HEK293 (cell line): ENCODE results near the gene EPN2.

Experiments used
- CTCF ChIA-PET: fragments of 350-600 bp; formaldehyde crosslinking; extraction: SDS; loops from one replicate; lab custom pipeline; 2021; ENCODE audit warnings: antibody characterized with exemption; lab: Yijun Ruan, JAX
- POLR2A ChIA-PET: fragments of 300-600 bp; formaldehyde crosslinking; extraction: SDS; loops from one replicate; lab custom pipeline; 2020; ENCODE audit warnings: antibody characterized with exemption, inconsistent platforms; lab: Yijun Ruan, JAX
- H3K27ac ChIP-seq: fragments of 200-500 bp; sonication (Bioruptor generic); 2 replicates; pipeline ENCODE4 v1.5.1; 2014; ENCODE audit warnings: low read depth, low read length, control low read depth, inconsistent platforms; ENCODE audit errors: extremely low read depth
- H3K36me3 ChIP-seq, 2 experiments: fragments of 200-500 bp in 1 of 2; sonication (Bioruptor generic) in 1 of 2; 1 replicate in 1 of 2; 2 replicates in 1 of 2; pipeline ENCODE4 v1.5.1; 2014 to 2017; ENCODE audit warnings: inconsistent platforms in 2 of 2, low read length in 2 of 2; ENCODE audit not compliant: control insufficient read depth in 2 of 2, insufficient read depth in 1 of 2
- H3K4me1 ChIP-seq: fragments of 200-500 bp; sonication (Bioruptor generic); 2 replicates; pipeline ENCODE4 v1.5.1; 2014; ENCODE audit warnings: mild to moderate bottlenecking, low read length, inconsistent platforms; ENCODE audit not compliant: control insufficient read depth, insufficient read depth
- H3K4me3 ChIP-seq: 2 replicates; pipeline ENCODE4 v1.5.1; 2011; ENCODE audit warnings: low read depth, mild to moderate bottlenecking, control low read depth, low read length, moderate library complexity
- H3K9me3 ChIP-seq: fragments of 200-500 bp; sonication (Bioruptor generic); 2 replicates; pipeline ENCODE4 v1.5.1; 2014; ENCODE audit warnings: low read depth, low read length, inconsistent platforms; ENCODE audit not compliant: control insufficient read depth, insufficient read depth
- GLI2 ChIP-seq: fragments of 450-650 bp; formaldehyde crosslinking; IDR thresholded peaks from 2 replicates; pipeline ENCODE4; 2017; ENCODE audit warnings: missing biosample characterization, missing genetic modification characterization, low read depth, borderline replicate concordance
- ZFP3 ChIP-seq: fragments of 450-650 bp; formaldehyde crosslinking; IDR thresholded peaks from 2 replicates; pipeline ENCODE4 v1.5.1; 2016; ENCODE audit warnings: low read depth, missing biosample characterization, missing genetic modification characterization
- ZNF132 ChIP-seq: fragments of 450-650 bp; formaldehyde crosslinking; IDR thresholded peaks from 2 replicates; pipeline ENCODE4 v1.5.1; 2017; ENCODE audit warnings: missing biosample characterization, missing genetic modification characterization, borderline replicate concordance
- ZNF174 ChIP-seq: fragments of 450-650 bp; formaldehyde crosslinking; IDR thresholded peaks from 2 replicates; pipeline ENCODE4 v1.5.0; 2017; ENCODE audit warnings: missing biosample characterization, mild to moderate bottlenecking, missing genetic modification characterization
- ZNF2 ChIP-seq: fragments of 450-650 bp; formaldehyde crosslinking; IDR thresholded peaks from 2 replicates; pipeline ENCODE4 v1.5.1; 2016; ENCODE audit warnings: missing biosample characterization, missing genetic modification characterization
- ZNF211 ChIP-seq: fragments of 450-650 bp; formaldehyde crosslinking; IDR thresholded peaks from 2 replicates; pipeline ENCODE4 v1.5.1; 2016; ENCODE audit warnings: low read depth, missing biosample characterization, missing genetic modification characterization
- ZNF221 ChIP-seq: fragments of 450-650 bp; formaldehyde crosslinking; IDR thresholded peaks from 2 replicates; pipeline ENCODE4 v1.5.1; 2017; ENCODE audit warnings: missing biosample characterization, missing genetic modification characterization, borderline replicate concordance
- ZNF266 ChIP-seq: fragments of 450-650 bp; formaldehyde crosslinking; IDR thresholded peaks from 2 replicates; pipeline ENCODE4 v1.5.1; 2016; ENCODE audit warnings: missing biosample characterization, missing genetic modification characterization, low read depth
- ZNF670 ChIP-seq: fragments of 450-650 bp; formaldehyde crosslinking; IDR thresholded peaks from 2 replicates; pipeline ENCODE4 v1.5.1; 2016; ENCODE audit warnings: missing biosample characterization, missing genetic modification characterization, low read depth
- ZNF677 ChIP-seq: fragments of 450-650 bp; IDR thresholded peaks from 2 replicates; pipeline ENCODE4 v1.5.0; 2018; ENCODE audit warnings: missing biosample characterization, mild to moderate bottlenecking, missing genetic modification characterization, moderate library complexity
- ZNF830 ChIP-seq: fragments of 450-650 bp; IDR thresholded peaks from 2 replicates; pipeline ENCODE4 v1.5.0; 2018; ENCODE audit warnings: missing biosample characterization, missing genetic modification characterization, low read depth, mild to moderate bottlenecking, moderate library complexity
- ZSCAN23 ChIP-seq: fragments of 450-650 bp; formaldehyde crosslinking; IDR thresholded peaks from 2 replicates; pipeline ENCODE4 v1.5.1; 2016; ENCODE audit warnings: missing biosample characterization, missing genetic modification characterization
- TF ChIP-seq, protein P1 (sequence below): fragments of 450-650 bp; formaldehyde crosslinking; IDR thresholded peaks from 2 replicates; pipeline ENCODE4 v1.5.1; 2017; ENCODE audit warnings: missing biosample characterization, missing genetic modification characterization
- TF ChIP-seq, protein P2 (sequence below): fragments of 450-650 bp; formaldehyde crosslinking; IDR thresholded peaks from 2 replicates; pipeline ENCODE4 v1.5.1; 2017; ENCODE audit warnings: missing biosample characterization, mild to moderate bottlenecking, missing genetic modification characterization, moderate library complexity
- TF ChIP-seq, protein P3 (sequence below): IDR thresholded peaks from 2 replicates; pipeline ENCODE4 v1.6.1; 2011; ENCODE audit warnings: mild to moderate bottlenecking, low read depth, low read length, borderline replicate concordance
- TF ChIP-seq, protein P4 (sequence below): fragments of 450-650 bp; formaldehyde crosslinking; IDR thresholded peaks from 2 replicates; pipeline ENCODE4 v1.5.1; 2016; ENCODE audit warnings: missing biosample characterization, missing genetic modification characterization

Gene EPN2

DNA sequence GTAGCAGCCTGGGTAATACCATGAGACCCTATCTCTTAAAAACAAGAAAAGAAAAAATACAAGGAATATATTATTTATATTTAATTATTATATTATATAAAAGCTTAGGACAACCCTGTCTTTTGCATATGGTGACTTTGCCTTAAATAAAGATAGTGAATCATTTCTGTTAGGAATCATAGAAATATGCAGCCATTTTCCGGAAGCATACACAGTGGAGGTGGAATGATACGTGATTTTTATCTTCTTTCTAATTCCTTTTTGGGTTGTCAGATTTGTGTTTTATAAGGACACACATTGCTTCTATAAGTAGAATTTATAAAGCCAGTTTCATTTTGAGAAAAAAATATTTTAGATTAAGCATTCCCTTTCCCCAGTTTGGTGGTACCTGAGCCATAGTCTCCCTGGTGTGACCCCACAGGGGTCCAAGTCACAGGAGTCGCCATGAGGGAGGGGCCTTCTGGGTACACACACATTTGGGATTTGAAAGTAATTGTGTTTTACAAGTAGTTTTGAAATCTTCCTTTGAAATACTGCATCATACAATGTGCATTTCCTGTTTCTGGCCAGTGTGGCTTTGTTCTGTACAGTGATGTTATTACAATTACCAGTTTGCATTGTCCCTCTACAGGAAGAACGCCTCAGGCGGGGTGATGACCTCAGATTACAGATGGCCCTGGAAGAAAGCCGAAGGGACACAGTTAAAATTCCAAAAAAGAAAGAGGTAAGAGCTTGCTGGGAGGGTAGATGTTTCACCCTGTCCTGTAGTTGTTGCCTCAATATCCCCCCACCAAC is 74.5 kb downstream of the EPN2 start:
- CTCF ChIA-PET = interaction anchor here (1.0 kb wide), 1 partner anchor 11 kb away, joined by 3 read pairs; no protein-coding TSS in a partner anchor
- H3K4me1 ChIP-seq = no peaks in the 10 kb centered on the region
- no peak overlapping the region for H3K27ac ChIP-seq
- TF ChIP-seq, protein P1, sequence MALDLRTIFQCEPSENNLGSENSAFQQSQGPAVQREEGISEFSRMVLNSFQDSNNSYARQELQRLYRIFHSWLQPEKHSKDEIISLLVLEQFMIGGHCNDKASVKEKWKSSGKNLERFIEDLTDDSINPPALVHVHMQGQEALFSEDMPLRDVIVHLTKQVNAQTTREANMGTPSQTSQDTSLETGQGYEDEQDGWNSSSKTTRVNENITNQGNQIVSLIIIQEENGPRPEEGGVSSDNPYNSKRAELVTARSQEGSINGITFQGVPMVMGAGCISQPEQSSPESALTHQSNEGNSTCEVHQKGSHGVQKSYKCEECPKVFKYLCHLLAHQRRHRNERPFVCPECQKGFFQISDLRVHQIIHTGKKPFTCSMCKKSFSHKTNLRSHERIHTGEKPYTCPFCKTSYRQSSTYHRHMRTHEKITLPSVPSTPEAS (tag by site-specific recombination) = no peak
- TF ChIP-seq ZNF174 (tag by site-specific recombination) = no peak
- POLR2A ChIA-PET = no interaction called here
- H3K4me3 ChIP-seq = no peak overlapping the region
- H3K9me3 ChIP-seq = no peaks in the 10 kb centered on the region
- H3K36me3 ChIP-seq = peaks cover 5 to 49% of the 10 kb centered on the region in 2 experiments; a peak in 2 of 3 replicates

DNA sequence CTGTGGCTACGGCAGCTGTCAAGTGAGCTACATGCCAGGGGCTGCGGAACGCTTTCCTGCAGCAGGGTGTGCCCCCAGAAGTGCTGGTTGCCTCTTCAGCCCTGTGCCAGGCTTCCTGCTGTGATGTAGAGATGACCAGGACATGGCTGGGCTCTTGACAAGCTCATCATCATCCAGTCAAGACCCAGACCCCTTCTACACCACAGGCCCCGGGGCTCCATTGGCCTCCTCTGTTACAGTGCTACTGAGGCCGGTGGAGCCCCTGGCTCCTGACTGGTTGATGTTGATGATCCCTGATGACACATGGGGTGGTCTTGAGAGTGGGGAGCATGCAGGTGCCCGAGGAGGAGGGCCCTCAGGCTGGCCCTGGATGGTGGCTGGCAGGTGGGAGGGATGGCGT is 75.2 kb downstream of the EPN2 start:
- Histone ChIP-seq H3K4me3 (no peak overlapping the region), H3K36me3 (peaks cover 5 to 49% of the 10 kb centered on the region in 2 experiments; a peak in 2 of 3 replicates), H3K27ac (no peak overlapping the region), H3K9me3 (no peaks in the 10 kb centered on the region), H3K4me1 (peaks cover 7% of the 10 kb centered on the region)
- no peak for TF ChIP-seq ZNF2 (tag by site-specific recombination)
- ChIA-PET CTCF (no interaction called here), POLR2A (no interaction called here)

DNA sequence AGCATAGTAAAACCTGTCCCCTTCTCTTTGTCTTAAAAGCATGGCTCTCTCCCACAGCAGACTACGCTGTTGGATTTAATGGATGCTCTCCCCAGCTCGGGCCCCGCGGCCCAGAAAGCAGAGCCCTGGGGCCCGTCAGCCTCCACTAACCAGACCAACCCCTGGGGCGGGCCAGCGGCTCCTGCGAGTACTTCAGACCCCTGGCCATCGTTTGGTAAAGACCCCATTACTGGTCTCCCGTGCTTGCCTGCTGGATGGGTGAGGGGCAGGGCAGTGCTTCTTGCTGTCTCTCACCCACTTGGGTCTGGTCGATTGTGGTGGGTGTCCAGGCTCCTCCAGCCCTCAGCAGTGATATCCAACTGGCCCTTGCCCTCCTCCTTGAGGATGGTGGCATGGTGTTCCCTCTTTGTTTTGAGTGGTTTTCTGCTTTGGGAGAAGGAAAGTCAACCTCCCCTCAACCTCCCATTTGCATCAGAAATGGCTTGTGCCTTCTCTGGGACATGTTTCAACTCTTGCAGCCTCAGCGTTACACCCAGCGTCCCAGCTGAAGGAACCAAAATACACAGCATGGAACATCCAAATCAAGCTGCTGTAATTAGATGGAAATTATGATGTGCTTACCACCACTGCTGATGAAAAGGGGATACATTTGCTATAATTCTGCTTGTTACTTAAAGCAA is 76.0 kb downstream of the EPN2 start:
- no peaks in the 10 kb centered on the region for H3K9me3 ChIP-seq
- H3K27ac ChIP-seq = peak overlapping the region; percentile 9; the same call in 1 of the 2 replicates
- TF ChIP-seq, protein P2, sequence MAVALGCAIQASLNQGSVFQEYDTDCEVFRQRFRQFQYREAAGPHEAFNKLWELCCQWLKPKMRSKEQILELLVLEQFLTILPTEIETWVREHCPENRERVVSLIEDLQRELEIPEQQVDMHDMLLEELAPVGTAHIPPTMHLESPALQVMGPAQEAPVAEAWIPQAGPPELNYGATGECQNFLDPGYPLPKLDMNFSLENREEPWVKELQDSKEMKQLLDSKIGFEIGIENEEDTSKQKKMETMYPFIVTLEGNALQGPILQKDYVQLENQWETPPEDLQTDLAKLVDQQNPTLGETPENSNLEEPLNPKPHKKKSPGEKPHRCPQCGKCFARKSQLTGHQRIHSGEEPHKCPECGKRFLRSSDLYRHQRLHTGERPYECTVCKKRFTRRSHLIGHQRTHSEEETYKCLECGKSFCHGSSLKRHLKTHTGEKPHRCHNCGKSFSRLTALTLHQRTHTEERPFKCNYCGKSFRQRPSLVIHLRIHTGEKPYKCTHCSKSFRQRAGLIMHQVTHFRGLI (tag by site-specific recombination) = no peak
- TF ChIP-seq ZNF670 (tag by site-specific recombination) (no peak), ZNF221 (tag by site-specific recombination) (no peak), ZNF830 (no peak), ZFP3 (no peak), ZNF2 (tag by site-specific recombination) (no peak), ZSCAN23 (tag by site-specific recombination) (no peak), ZNF266 (tag by site-specific recombination) (no peak), ZNF211 (tag by site-specific recombination) (no peak), GLI2 (tag by site-specific recombination) (no peak), ZNF132 (no peak), ZNF677 (tag by site-specific recombination) (no peak)
- TF ChIP-seq, protein P3, sequence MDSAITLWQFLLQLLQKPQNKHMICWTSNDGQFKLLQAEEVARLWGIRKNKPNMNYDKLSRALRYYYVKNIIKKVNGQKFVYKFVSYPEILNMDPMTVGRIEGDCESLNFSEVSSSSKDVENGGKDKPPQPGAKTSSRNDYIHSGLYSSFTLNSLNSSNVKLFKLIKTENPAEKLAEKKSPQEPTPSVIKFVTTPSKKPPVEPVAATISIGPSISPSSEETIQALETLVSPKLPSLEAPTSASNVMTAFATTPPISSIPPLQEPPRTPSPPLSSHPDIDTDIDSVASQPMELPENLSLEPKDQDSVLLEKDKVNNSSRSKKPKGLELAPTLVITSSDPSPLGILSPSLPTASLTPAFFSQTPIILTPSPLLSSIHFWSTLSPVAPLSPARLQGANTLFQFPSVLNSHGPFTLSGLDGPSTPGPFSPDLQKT = no peak
- TF ChIP-seq, protein P4, sequence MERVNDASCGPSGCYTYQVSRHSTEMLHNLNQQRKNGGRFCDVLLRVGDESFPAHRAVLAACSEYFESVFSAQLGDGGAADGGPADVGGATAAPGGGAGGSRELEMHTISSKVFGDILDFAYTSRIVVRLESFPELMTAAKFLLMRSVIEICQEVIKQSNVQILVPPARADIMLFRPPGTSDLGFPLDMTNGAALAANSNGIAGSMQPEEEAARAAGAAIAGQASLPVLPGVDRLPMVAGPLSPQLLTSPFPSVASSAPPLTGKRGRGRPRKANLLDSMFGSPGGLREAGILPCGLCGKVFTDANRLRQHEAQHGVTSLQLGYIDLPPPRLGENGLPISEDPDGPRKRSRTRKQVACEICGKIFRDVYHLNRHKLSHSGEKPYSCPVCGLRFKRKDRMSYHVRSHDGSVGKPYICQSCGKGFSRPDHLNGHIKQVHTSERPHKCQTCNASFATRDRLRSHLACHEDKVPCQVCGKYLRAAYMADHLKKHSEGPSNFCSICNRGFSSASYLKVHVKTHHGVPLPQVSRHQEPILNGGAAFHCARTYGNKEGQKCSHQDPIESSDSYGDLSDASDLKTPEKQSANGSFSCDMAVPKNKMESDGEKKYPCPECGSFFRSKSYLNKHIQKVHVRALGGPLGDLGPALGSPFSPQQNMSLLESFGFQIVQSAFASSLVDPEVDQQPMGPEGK (tag by site-specific recombination) = no peak
- no peak overlapping the region for H3K4me3 ChIP-seq
- H3K36me3 ChIP-seq = peaks cover 5 to 49% of the 10 kb centered on the region in 2 experiments; a peak in 2 of 3 replicates
- POLR2A ChIA-PET = no interaction called here
- peaks cover 13% of the 10 kb centered on the region for H3K4me1 ChIP-seq
- CTCF ChIA-PET = no interaction called here
